ENCODE measurements around the gene PLEKHG2.
A peak's percentile ranks its signal among the peaks of the same experiment; 100 is the strongest.

The PLEKHG2 gene

DNA sequence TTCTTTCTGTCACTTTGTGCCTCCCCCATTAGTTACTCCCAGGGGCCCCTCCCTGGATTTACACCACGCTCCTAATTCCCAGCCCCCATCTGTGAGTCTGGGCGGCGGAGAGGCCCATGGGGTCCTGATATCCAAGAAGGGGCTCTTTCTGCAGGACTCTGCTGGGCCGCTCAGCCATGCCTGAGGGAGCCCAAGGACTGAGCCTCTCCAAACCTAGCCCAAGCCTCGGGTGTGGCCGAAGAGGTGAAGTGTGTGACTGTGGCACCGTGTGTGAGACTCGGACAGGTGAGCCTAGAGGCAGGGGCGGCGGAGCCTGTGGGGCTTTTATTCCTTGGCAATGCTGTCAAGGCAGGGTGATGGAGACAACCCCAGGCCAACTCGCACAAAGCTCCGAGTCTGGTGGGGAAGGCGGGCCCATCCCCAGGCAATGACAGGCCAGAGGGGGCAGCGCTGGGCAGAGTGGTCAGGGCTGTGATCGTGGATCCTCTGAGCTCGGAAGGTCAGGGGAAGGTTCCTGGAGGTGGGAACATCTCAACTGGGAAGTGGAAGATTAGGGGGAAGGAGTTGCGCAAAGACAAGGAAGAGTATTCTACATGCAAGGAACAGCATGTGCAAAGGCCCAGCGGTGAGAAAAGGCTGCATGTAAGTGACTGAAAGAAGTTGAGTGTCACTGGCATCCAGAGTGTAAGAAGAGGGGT lies 1.6 kb downstream of the PLEKHG2 start:
- Histone ChIP-seq H3K36me3 (ENCODE audit: control insufficient read depth, insufficient read depth, low read length) (peaks cover 17% of the 10 kb centered on the region), H3K9me3 (ENCODE audit: control insufficient read depth, low read length) (no peaks in the 10 kb centered on the region), H3K4me3 (ENCODE audit: insufficient read depth, low read depth, low read length) (peak overlapping the region; percentile 91), H3K4me1 (ENCODE audit: control insufficient read depth, insufficient read depth, low read length) (peaks cover 32% of the 10 kb centered on the region), H3K27me3 (ENCODE audit: control insufficient read depth, insufficient read depth, low read length, poor library complexity, severe bottlenecking) (no peaks in the 10 kb centered on the region), H3K27ac (ENCODE audit: insufficient read depth, low read depth, low read length, poor library complexity, severe bottlenecking) (peak overlapping the region; percentile 85)
- 21 to 22% methylated on average over 18 of the region's 18 CpGs for WGBS, 2 experiments

- H3K27ac ChIP-seq (ENCODE audit: insufficient read depth, low read depth, low read length, poor library complexity, severe bottlenecking) = no peak overlapping the region
- H3K9me3 ChIP-seq (ENCODE audit: control insufficient read depth, low read length) = no peaks in the 10 kb centered on the region
- peak overlapping the region; percentile 91 for H3K4me3 ChIP-seq (ENCODE audit: insufficient read depth, low read depth, low read length)
- H3K27me3 ChIP-seq (ENCODE audit: control insufficient read depth, insufficient read depth, low read length, poor library complexity, severe bottlenecking) = no peaks in the 10 kb centered on the region
- H3K36me3 ChIP-seq (ENCODE audit: control insufficient read depth, insufficient read depth, low read length) = peaks cover 22% of the 10 kb centered on the region
- H3K4me1 ChIP-seq (ENCODE audit: control insufficient read depth, insufficient read depth, low read length) = peaks cover 29% of the 10 kb centered on the region
- WGBS, 2 experiments = 82% methylated on average over 35 of the region's 35 CpGs
These were observed 2.9 kb downstream of the PLEKHG2 start for GRCh38 chr19:39415111-39416046.

DNA sequence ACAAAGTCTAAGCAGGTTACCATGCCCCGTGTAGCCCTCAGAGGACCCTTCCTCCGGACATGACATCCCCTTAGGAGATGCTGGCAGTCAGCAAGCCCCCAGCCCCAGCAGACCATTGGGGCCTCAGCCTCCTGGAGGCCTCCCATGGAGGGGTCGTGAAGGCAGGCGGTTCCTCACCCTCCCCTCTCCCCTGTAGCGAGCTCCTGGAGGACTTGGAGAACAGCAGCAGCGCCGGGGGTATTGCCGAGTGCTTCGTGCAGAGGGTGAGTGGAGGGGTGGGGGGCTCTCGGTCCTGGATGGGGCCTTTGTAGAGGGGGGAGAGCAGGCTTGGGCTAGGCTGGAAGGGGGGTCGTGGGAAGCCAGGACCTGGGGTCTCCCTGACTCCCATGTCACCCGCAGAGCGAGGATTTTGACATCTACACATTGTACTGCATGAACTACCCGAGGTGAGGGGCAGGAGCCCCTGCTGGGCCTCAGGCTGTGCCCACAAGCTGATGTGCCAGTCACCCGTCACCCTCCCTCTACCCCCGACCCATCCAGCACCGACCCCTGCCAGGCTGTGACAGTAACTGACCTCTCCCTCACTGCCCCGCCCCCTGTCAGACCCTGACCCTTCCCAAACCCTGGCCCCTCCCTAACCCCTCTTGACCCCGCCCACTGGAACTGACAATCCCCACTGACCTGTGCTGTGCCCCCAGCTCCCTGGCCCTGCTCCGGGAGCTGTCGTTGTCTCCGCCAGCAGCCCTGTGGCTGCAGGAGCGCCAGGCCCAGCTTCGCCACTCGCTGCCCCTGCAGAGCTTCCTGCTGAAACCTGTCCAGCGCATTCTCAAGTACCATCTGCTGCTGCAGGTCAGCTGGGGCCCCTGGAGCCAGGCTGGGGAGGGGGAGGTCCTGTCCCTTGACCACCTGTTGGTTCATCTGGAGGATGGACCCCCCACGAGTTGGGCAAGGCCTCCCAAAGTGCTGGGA lies 4.0 kb downstream of the PLEKHG2 start:
- H3K9me3 ChIP-seq (ENCODE audit: control insufficient read depth, low read length) = no peaks in the 10 kb centered on the region
- no peaks in the 10 kb centered on the region for H3K27me3 ChIP-seq (ENCODE audit: control insufficient read depth, insufficient read depth, low read length, poor library complexity, severe bottlenecking)
- H3K27ac ChIP-seq (ENCODE audit: insufficient read depth, low read depth, low read length, poor library complexity, severe bottlenecking) = no peak overlapping the region
- peaks cover 18% of the 10 kb centered on the region for H3K4me1 ChIP-seq (ENCODE audit: control insufficient read depth, insufficient read depth, low read length)
- peaks cover 32% of the 10 kb centered on the region for H3K36me3 ChIP-seq (ENCODE audit: control insufficient read depth, insufficient read depth, low read length)
- 85 to 89% methylated on average over 27 of the region's 27 CpGs for WGBS, 2 experiments
- H3K4me3 ChIP-seq (ENCODE audit: insufficient read depth, low read depth, low read length) = no peak overlapping the region

- Histone ChIP-seq H3K9me3 (ENCODE audit: control insufficient read depth, low read length) (no peaks in the 10 kb centered on the region), H3K27ac (ENCODE audit: insufficient read depth, low read depth, low read length, poor library complexity, severe bottlenecking) (no peak overlapping the region), H3K27me3 (ENCODE audit: control insufficient read depth, insufficient read depth, low read length, poor library complexity, severe bottlenecking) (no peaks in the 10 kb centered on the region), H3K4me1 (ENCODE audit: control insufficient read depth, insufficient read depth, low read length) (peaks cover 17% of the 10 kb centered on the region), H3K4me3 (ENCODE audit: insufficient read depth, low read depth, low read length) (no peak overlapping the region), H3K36me3 (ENCODE audit: control insufficient read depth, insufficient read depth, low read length) (peaks cover 43% of the 10 kb centered on the region)
- WGBS, 2 experiments = 95 to 97% methylated on average over 29 to 30 of the region's 30 CpGs
These were observed 5.2 kb downstream of the PLEKHG2 start for GRCh38 chr19:39417463-39418181.

- Histone ChIP-seq H3K4me1 (ENCODE audit: control insufficient read depth, insufficient read depth, low read length) (peaks cover 17% of the 10 kb centered on the region), H3K4me3 (ENCODE audit: insufficient read depth, low read depth, low read length) (no peak overlapping the region), H3K9me3 (ENCODE audit: control insufficient read depth, low read length) (no peaks in the 10 kb centered on the region), H3K36me3 (ENCODE audit: control insufficient read depth, insufficient read depth, low read length) (peaks cover 55% of the 10 kb centered on the region), H3K27ac (ENCODE audit: insufficient read depth, low read depth, low read length, poor library complexity, severe bottlenecking) (no peak overlapping the region), H3K27me3 (ENCODE audit: control insufficient read depth, insufficient read depth, low read length, poor library complexity, severe bottlenecking) (no peaks in the 10 kb centered on the region)
- WGBS, 2 experiments = 89 to 90% methylated on average over 9 of the region's 9 CpGs
These were observed 6.5 kb downstream of the PLEKHG2 start for GRCh38 chr19:39419003-39419402.

DNA sequence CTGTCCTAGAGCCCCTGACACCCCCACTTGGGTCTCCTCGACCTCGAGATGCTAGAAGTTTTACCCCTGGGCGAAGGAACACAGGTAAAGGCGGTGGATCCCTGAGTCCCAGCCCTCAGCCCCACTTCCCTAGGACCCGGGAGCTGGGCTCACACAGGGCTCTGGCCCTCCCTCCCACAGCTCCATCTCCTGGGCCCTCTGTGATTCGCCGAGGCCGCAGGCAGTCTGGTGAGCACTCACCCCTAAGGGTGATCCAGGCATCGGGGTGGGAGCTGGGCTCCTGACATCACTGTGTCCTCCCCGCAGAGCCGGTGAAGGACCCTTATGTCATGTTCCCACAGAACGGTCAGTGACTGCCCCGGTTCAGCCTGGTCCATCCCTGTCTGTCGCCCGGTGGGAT lies 8.3 kb downstream of the PLEKHG2 start:
- H3K27ac ChIP-seq (ENCODE audit: insufficient read depth, low read depth, low read length, poor library complexity, severe bottlenecking) = no peak overlapping the region
- no peak overlapping the region for H3K4me3 ChIP-seq (ENCODE audit: insufficient read depth, low read depth, low read length)
- no peaks in the 10 kb centered on the region for H3K9me3 ChIP-seq (ENCODE audit: control insufficient read depth, low read length)
- H3K4me1 ChIP-seq (ENCODE audit: control insufficient read depth, insufficient read depth, low read length) = peaks cover 2% of the 10 kb centered on the region
- no peaks in the 10 kb centered on the region for H3K27me3 ChIP-seq (ENCODE audit: control insufficient read depth, insufficient read depth, low read length, poor library complexity, severe bottlenecking)
- WGBS, 2 experiments = 95% methylated on average over 15 of the region's 15 CpGs
- H3K36me3 ChIP-seq (ENCODE audit: control insufficient read depth, insufficient read depth, low read length) = peaks cover 51% of the 10 kb centered on the region

- peaks cover 51% of the 10 kb centered on the region for H3K36me3 ChIP-seq (ENCODE audit: control insufficient read depth, insufficient read depth, low read length)
These were observed 9.6 kb downstream of the PLEKHG2 start for GRCh38 chr19:39422020-39422419.

DNA sequence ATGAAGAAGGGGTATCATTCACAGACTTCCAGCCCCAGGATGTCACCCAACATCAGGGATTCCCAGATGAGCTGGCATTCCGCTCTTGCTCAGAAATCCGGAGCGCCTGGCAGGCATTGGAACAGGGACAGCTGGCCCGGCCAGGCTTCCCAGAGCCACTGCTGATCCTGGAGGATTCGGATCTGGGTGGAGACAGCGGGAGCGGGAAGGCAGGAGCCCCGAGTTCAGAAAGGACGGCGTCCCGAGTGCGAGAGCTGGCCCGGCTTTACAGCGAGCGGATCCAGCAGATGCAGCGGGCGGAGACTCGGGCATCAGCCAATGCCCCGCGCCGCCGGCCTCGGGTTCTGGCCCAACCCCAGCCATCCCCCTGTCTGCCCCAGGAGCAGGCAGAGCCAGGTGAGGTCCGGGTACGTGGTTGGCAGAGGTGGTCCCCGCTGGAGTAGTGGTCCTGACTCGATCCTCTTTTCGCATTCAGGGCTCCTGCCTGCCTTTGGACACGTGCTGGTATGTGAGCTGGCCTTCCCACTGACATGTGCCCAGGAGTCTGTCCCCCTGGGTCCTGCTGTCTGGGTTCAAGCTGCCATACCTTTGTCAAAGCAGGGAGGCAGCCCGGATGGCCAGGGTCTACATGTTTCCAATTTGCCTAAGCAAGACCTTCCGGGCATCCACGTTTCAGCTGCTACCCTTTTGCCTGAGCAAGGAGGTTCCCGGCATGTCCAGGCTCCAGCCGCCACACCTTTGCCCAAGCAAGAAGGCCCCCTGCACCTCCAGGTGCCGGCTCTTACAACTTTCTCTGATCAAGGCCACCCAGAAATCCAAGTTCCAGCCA lies 11.0 kb downstream of the PLEKHG2 start:
- WGBS, 2 experiments = 94 to 95% methylated on average over 35 of the region's 35 CpGs

More at GRCh38 chr19:39422020-39422419, 9.6 kb downstream of the PLEKHG2 start:
- peaks cover 6% of the 10 kb centered on the region for H3K4me1 ChIP-seq (ENCODE audit: control insufficient read depth, insufficient read depth, low read length)
- WGBS, 2 experiments = 92 to 93% methylated on average over 5 of the region's 5 CpGs
- no peaks in the 10 kb centered on the region for H3K27me3 ChIP-seq (ENCODE audit: control insufficient read depth, insufficient read depth, low read length, poor library complexity, severe bottlenecking)
- H3K27ac ChIP-seq (ENCODE audit: insufficient read depth, low read depth, low read length, poor library complexity, severe bottlenecking) = no peak overlapping the region
- H3K9me3 ChIP-seq (ENCODE audit: control insufficient read depth, low read length) = no peaks in the 10 kb centered on the region
- H3K4me3 ChIP-seq (ENCODE audit: insufficient read depth, low read depth, low read length) = no peak overlapping the region

GRCh38 chr19:39424934-39425333 lies 12.5 kb downstream of the PLEKHG2 start:
- WGBS, 2 experiments = 92 to 94% methylated on average over 16 of the region's 16 CpGs
- peaks cover 40% of the 10 kb centered on the region for H3K36me3 ChIP-seq (ENCODE audit: control insufficient read depth, insufficient read depth, low read length)
- no peaks in the 10 kb centered on the region for H3K9me3 ChIP-seq (ENCODE audit: control insufficient read depth, low read length)
- no peaks in the 10 kb centered on the region for H3K27me3 ChIP-seq (ENCODE audit: control insufficient read depth, insufficient read depth, low read length, poor library complexity, severe bottlenecking)
- no peak overlapping the region for H3K4me3 ChIP-seq (ENCODE audit: insufficient read depth, low read depth, low read length)
- H3K27ac ChIP-seq (ENCODE audit: insufficient read depth, low read depth, low read length, poor library complexity, severe bottlenecking) = no peak overlapping the region
- peaks cover 15% of the 10 kb centered on the region for H3K4me1 ChIP-seq (ENCODE audit: control insufficient read depth, insufficient read depth, low read length)

More for the DNA sequence above, 11.0 kb downstream of the PLEKHG2 start:
- H3K4me3 ChIP-seq (ENCODE audit: insufficient read depth, low read depth, low read length) = no peak overlapping the region
- peaks cover 6% of the 10 kb centered on the region for H3K4me1 ChIP-seq (ENCODE audit: control insufficient read depth, insufficient read depth, low read length)
- peaks cover 49% of the 10 kb centered on the region for H3K36me3 ChIP-seq (ENCODE audit: control insufficient read depth, insufficient read depth, low read length)
- no peak overlapping the region for H3K27ac ChIP-seq (ENCODE audit: insufficient read depth, low read depth, low read length, poor library complexity, severe bottlenecking)
- no peaks in the 10 kb centered on the region for H3K27me3 ChIP-seq (ENCODE audit: control insufficient read depth, insufficient read depth, low read length, poor library complexity, severe bottlenecking)
- H3K9me3 ChIP-seq (ENCODE audit: control insufficient read depth, low read length) = no peaks in the 10 kb centered on the region

Measured in ectodermal cell (in vitro differentiated cells).